Stomach smooth muscle (tissue), 2 donors: ENCODE data around the gene NBPF3.
"Not testable (repeated sequence)": the region's sequence is repeated elsewhere in the genome, so short reads cannot be mapped to it uniquely, and the experiment has no call there.

Source experiments
- H3K27ac ChIP-seq: one replicate; pipeline ENCODE4 v1.7.0; 2013; ENCODE audit warnings: mild to moderate bottlenecking, low read length, inconsistent platforms
- H3K27me3 ChIP-seq, 2 donors: one replicate each; pipeline ENCODE4 v1.7.0; 2013; ENCODE audit warnings: low read length in 2 of 2; ENCODE audit not compliant: insufficient read depth in 2 of 2, control insufficient read depth in 1 of 2
- H3K36me3 ChIP-seq, 2 donors: one replicate each; pipeline ENCODE4 v1.7.0; 2013; ENCODE audit warnings: low read length in 2 of 2; ENCODE audit not compliant: control insufficient read depth in 2 of 2, insufficient read depth in 2 of 2
- H3K4me1 ChIP-seq: one replicate; pipeline ENCODE4 v1.7.0; 2013; ENCODE audit warnings: low read length; ENCODE audit not compliant: control insufficient read depth, insufficient read depth
- H3K4me3 ChIP-seq, 2 donors: one replicate each; pipeline ENCODE4 v1.7.0; 2013; ENCODE audit warnings: low read length in 2 of 2
- H3K9ac ChIP-seq, 2 donors: one replicate each; pipeline ENCODE4 v1.7.0; 2013; ENCODE audit warnings: low read length in 2 of 2, mild to moderate bottlenecking in 1 of 2
- H3K9me3 ChIP-seq, 2 donors: one replicate each; pipeline ENCODE4 v1.7.0; 2013; ENCODE audit warnings: low read length in 2 of 2; ENCODE audit not compliant: control insufficient read depth in 2 of 2
- donor health status: healthy.
- donor health status: Pancreatic carcinoma.

Gene NBPF3

GRCh38 chr1:21439345-21439720 is 604 bp upstream of the NBPF3 start:
- H3K27me3 ChIP-seq, result peaks cover 8 to 14% of the 10 kb centered on the region in 2 donors
- peak overlapping the region; percentile 58 to 83 for H3K9ac ChIP-seq
- no peaks in the 10 kb centered on the region for H3K9me3 ChIP-seq
- H3K27ac ChIP-seq, result no peak overlapping the region
- peak overlapping the region; percentile 78 to 80 for H3K4me3 ChIP-seq
- H3K4me1 ChIP-seq, result peaks cover 4% of the 10 kb centered on the region
- H3K36me3 ChIP-seq, result no peaks in the 10 kb centered on the region

- H3K4me3 ChIP-seq, result peak overlapping the region; percentile 67 to 80
- H3K9ac ChIP-seq, result peak overlapping the region in 1 of 2 donors; percentile 58
- H3K36me3 ChIP-seq, H3K27me3 ChIP-seq, H3K9me3 ChIP-seq, H3K4me1 ChIP-seq, H3K27ac ChIP-seq: not testable (repeated sequence)
These were observed 741 bp downstream of the NBPF3 start for GRCh38 chr1:21440630-21441125.

GRCh38 chr1:21446647-21447046 is 6.7 kb downstream of the NBPF3 start:
- not testable (repeated sequence) for H3K4me1 ChIP-seq, H3K4me3 ChIP-seq, H3K27me3 ChIP-seq, H3K36me3 ChIP-seq, H3K27ac ChIP-seq, H3K9me3 ChIP-seq, H3K9ac ChIP-seq

DNA sequence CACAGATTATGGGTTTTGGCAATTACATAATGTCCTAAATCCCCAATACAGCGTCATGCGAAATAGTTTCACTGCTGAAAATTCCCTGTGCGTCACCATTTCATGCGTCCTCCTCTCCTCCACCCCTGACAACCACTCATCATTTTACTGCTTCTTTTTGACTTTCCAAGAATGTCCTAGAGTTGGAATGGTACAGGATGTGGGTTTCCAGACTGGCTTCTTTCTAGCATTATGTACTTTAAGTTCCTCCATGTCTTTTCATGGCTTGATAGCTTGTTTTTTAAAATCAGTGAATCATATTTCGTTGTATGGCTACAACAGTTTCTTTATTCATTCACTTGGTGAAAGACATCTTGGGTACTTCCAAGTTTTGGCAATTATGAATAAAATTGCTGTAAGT is 7.4 kb downstream of the NBPF3 start:
- H3K9me3 ChIP-seq, result no peaks in the 10 kb centered on the region
- H3K4me3 ChIP-seq, result no peak overlapping the region
- no peak overlapping the region for H3K27ac ChIP-seq
- H3K9ac ChIP-seq, result no peak overlapping the region
- no peaks in the 10 kb centered on the region for H3K36me3 ChIP-seq
- H3K27me3 ChIP-seq, result no peaks in the 10 kb centered on the region
- no peaks in the 10 kb centered on the region for H3K4me1 ChIP-seq

DNA sequence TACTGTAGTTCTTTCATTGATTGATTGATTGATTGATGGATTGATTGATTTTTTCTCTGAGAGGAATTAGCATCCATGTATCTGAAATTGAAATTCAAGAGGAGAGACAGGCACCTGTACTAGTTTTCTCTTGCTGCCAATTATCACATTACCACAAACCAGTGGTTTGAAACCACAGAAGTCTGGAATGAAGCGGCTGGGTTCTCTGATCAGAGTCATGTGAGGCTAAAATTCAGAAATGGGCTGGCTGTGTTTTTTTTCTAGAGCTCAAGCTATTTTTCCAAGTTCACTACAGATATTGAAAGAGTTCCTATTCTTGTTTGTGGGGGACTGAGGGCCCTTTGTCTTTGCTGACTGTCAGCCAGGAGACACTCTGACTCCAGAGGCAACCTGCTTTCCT is 10.0 kb downstream of the NBPF3 start:
- no peak overlapping the region for H3K4me3 ChIP-seq
- no peaks in the 10 kb centered on the region for H3K36me3 ChIP-seq

GRCh38 chr1:21451212-21451611 is 11.3 kb downstream of the NBPF3 start:
- no peak overlapping the region for H3K27ac ChIP-seq

More for the DNA sequence above, 10.0 kb downstream of the NBPF3 start:
- H3K27ac ChIP-seq, result no peak overlapping the region
- no peaks in the 10 kb centered on the region for H3K4me1 ChIP-seq
- no peaks in the 10 kb centered on the region for H3K9me3 ChIP-seq
- no peaks in the 10 kb centered on the region for H3K27me3 ChIP-seq
- no peak overlapping the region for H3K9ac ChIP-seq

GRCh38 chr1:21451981-21452411 is 12.1 kb downstream of the NBPF3 start:
- Histone ChIP-seq H3K36me3 (no peaks in the 10 kb centered on the region), H3K27ac (no peak overlapping the region), H3K27me3 (no peaks in the 10 kb centered on the region)

More at GRCh38 chr1:21451212-21451611, 11.3 kb downstream of the NBPF3 start:
- Histone ChIP-seq H3K36me3 (no peaks in the 10 kb centered on the region), H3K27me3 (no peaks in the 10 kb centered on the region), H3K9me3 (no peaks in the 10 kb centered on the region), H3K4me1 (no peaks in the 10 kb centered on the region), H3K9ac (no peak overlapping the region), H3K4me3 (no peak overlapping the region)

DNA sequence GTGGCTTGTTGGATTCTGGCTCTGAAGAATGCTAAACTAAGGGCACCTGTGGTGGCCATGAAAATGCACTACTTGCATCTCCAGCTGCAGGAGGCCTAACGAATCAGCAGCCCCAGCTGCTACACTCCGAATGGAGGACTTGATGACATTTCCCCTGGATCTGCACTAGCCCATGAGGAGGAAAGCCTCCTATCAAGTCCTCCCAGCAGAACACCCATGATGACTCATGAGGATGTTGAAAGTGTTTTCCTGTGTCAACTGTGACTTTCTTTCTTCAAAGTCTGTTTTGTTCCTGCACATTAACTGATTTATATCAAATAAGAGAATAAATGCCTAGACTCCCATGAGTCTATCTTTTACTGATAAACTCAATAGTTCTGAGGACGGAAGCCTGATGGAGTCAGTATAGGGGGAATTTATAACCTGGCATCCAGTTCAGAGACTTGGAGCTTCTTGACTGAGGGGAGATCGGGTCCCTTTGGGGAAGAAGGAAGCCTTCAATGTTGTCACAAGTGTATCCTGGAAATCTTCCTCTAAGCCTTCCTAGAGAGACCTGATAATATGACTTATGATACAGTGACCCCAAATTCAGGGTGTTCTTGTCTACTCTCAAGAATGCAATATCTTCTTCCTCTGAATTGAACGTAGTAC is 14.2 kb downstream of the NBPF3 start:
- not testable (repeated sequence) for H3K9ac ChIP-seq, H3K27me3 ChIP-seq, H3K9me3 ChIP-seq, H3K36me3 ChIP-seq, H3K4me3 ChIP-seq, H3K27ac ChIP-seq, H3K4me1 ChIP-seq

More at GRCh38 chr1:21451981-21452411, 12.1 kb downstream of the NBPF3 start:
- no peak overlapping the region for H3K4me3 ChIP-seq
- H3K9ac ChIP-seq, result no peak overlapping the region
- no peaks in the 10 kb centered on the region for H3K9me3 ChIP-seq
- no peaks in the 10 kb centered on the region for H3K4me1 ChIP-seq

GRCh38 chr1:21454904-21455303 is 15.0 kb downstream of the NBPF3 start:
- not testable (repeated sequence) for H3K27me3 ChIP-seq, H3K9me3 ChIP-seq, H3K4me1 ChIP-seq, H3K4me3 ChIP-seq, H3K36me3 ChIP-seq, H3K27ac ChIP-seq, H3K9ac ChIP-seq

- no peak overlapping the region for H3K4me3 ChIP-seq
- H3K36me3 ChIP-seq, result no peaks in the 10 kb centered on the region
- no peaks in the 10 kb centered on the region for H3K9me3 ChIP-seq
- no peak overlapping the region for H3K27ac ChIP-seq
- H3K27me3 ChIP-seq, result no peaks in the 10 kb centered on the region
- H3K9ac ChIP-seq, result no peak overlapping the region
- H3K4me1 ChIP-seq, result no peaks in the 10 kb centered on the region
These were observed 17.7 kb downstream of the NBPF3 start for GRCh38 chr1:21457654-21458053.

- not testable (repeated sequence) for H3K27me3 ChIP-seq, H3K9ac ChIP-seq, H3K4me1 ChIP-seq, H3K9me3 ChIP-seq, H3K36me3 ChIP-seq, H3K4me3 ChIP-seq, H3K27ac ChIP-seq
These were observed 25.2 kb downstream of the NBPF3 start for GRCh38 chr1:21465127-21465526.
